ENCODE data around the gene NCL.

Gene NCL

GRCh38 chr2:231502596-231502995, 38.3 kb upstream of the NCL start:
- H3K9me3 ChIP-seq (ENCODE audit: control insufficient read depth, low read length) = no peaks in the 10 kb centered on the region
- no peaks in the 10 kb centered on the region for H3K79me2 ChIP-seq
- H3K27me3 ChIP-seq (ENCODE audit: control insufficient read depth, insufficient read depth, low read length) = no peaks in the 10 kb centered on the region
- no peak overlapping the region for H3K4me2 ChIP-seq (ENCODE audit: low read length)
- H3K27ac ChIP-seq = no peak overlapping the region
- no peaks in the 10 kb centered on the region for H3K36me3 ChIP-seq (ENCODE audit: control insufficient read depth, insufficient read depth, low read length)
- H2AFZ ChIP-seq = no peak overlapping the region
- H3K9ac ChIP-seq = no peak overlapping the region
- H3K4me3 ChIP-seq (ENCODE audit: low read depth, low read length) = no peak overlapping the region
- no peak for TF ChIP-seq CTCF (IDR thresholded peaks at IDR 0.05)
- H3K4me1 ChIP-seq = no peaks in the 10 kb centered on the region

GRCh38 chr2:231497651-231498050, 33.4 kb upstream of the NCL start:
- Histone ChIP-seq H3K79me2 (no peaks in the 10 kb centered on the region), H3K27me3 (ENCODE audit: control insufficient read depth, insufficient read depth, low read length) (no peaks in the 10 kb centered on the region), H3K27ac (no peak overlapping the region), H3K9ac (no peak overlapping the region), H3K4me1 (no peaks in the 10 kb centered on the region), H3K4me3 (ENCODE audit: low read depth, low read length) (no peak overlapping the region), H3K36me3 (ENCODE audit: control insufficient read depth, insufficient read depth, low read length) (no peaks in the 10 kb centered on the region), H3K9me3 (ENCODE audit: control insufficient read depth, low read length) (no peaks in the 10 kb centered on the region), H3K4me2 (ENCODE audit: low read length) (no peak overlapping the region), H2AFZ (no peak overlapping the region)
- no peak for TF ChIP-seq CTCF (IDR thresholded peaks at IDR 0.05)

- Histone ChIP-seq H3K36me3 (ENCODE audit: control insufficient read depth, insufficient read depth, low read length) (no peaks in the 10 kb centered on the region), H3K9ac (no peak overlapping the region), H2AFZ (no peak overlapping the region), H3K4me3 (ENCODE audit: low read depth, low read length) (no peak overlapping the region), H3K27me3 (ENCODE audit: control insufficient read depth, insufficient read depth, low read length) (no peaks in the 10 kb centered on the region), H3K27ac (no peak overlapping the region), H3K9me3 (ENCODE audit: control insufficient read depth, low read length) (no peaks in the 10 kb centered on the region), H3K4me2 (ENCODE audit: low read length) (no peak overlapping the region), H3K79me2 (no peaks in the 10 kb centered on the region), H3K4me1 (no peaks in the 10 kb centered on the region)
- no peak for TF ChIP-seq CTCF (IDR thresholded peaks at IDR 0.05)
These were observed 30.4 kb upstream of the NCL start for GRCh38 chr2:231494669-231495068.

GRCh38 chr2:231490801-231491200, 26.5 kb upstream of the NCL start:
- Histone ChIP-seq H3K4me2 (ENCODE audit: low read length) (no peak overlapping the region), H3K36me3 (ENCODE audit: control insufficient read depth, insufficient read depth, low read length) (no peaks in the 10 kb centered on the region), H3K27me3 (ENCODE audit: control insufficient read depth, insufficient read depth, low read length) (no peaks in the 10 kb centered on the region), H3K27ac (no peak overlapping the region), H2AFZ (no peak overlapping the region), H3K9me3 (ENCODE audit: control insufficient read depth, low read length) (no peaks in the 10 kb centered on the region), H3K4me1 (peaks cover 4% of the 10 kb centered on the region), H3K4me3 (ENCODE audit: low read depth, low read length) (no peak overlapping the region), H3K9ac (no peak overlapping the region), H3K79me2 (no peaks in the 10 kb centered on the region)
- no peak for TF ChIP-seq CTCF (IDR thresholded peaks at IDR 0.05)

GRCh38 chr2:231489990-231490389, 25.7 kb upstream of the NCL start:
- Histone ChIP-seq H2AFZ (no peak overlapping the region), H3K27me3 (ENCODE audit: control insufficient read depth, insufficient read depth, low read length) (no peaks in the 10 kb centered on the region), H3K4me1 (peaks cover 4% of the 10 kb centered on the region), H3K9me3 (ENCODE audit: control insufficient read depth, low read length) (no peaks in the 10 kb centered on the region), H3K79me2 (no peaks in the 10 kb centered on the region), H3K9ac (no peak overlapping the region), H3K4me2 (ENCODE audit: low read length) (no peak overlapping the region), H3K27ac (no peak overlapping the region), H3K4me3 (ENCODE audit: low read depth, low read length) (no peak overlapping the region), H3K36me3 (ENCODE audit: control insufficient read depth, insufficient read depth, low read length) (no peaks in the 10 kb centered on the region)
- no peak for TF ChIP-seq CTCF (IDR thresholded peaks at IDR 0.05)
